HEK293T (cell line): ENCODE data around the gene ASPHD1.

ENCODE experiments used
- CTCF ChIA-PET: fragments of 350-600 bp; formaldehyde crosslinking; extraction: SDS; loops from one replicate; lab custom pipeline; 2021; ENCODE audit warnings: antibody characterized with exemption, inconsistent platforms; lab: Yijun Ruan, JAX
- POLR2A ChIA-PET: fragments of 350-600 bp; formaldehyde crosslinking; extraction: SDS; loops from one replicate; lab custom pipeline; 2020; ENCODE audit warnings: antibody characterized with exemption, inconsistent platforms; lab: Yijun Ruan, JAX
- DNase-seq: peaks from one replicate; pipeline ENCODE4 v3.0.0; 2012; ENCODE audit warnings: mixed read lengths; ENCODE audit errors: extremely low spot score
- ARNT ChIP-seq: fragments of 450-650 bp; IDR thresholded peaks from 2 replicates; pipeline ENCODE4 v1.6.1; 2017; ENCODE audit warnings: mild to moderate bottlenecking
- BHLHE40 ChIP-seq: fragments of 450-650 bp; IDR thresholded peaks from 2 replicates; pipeline ENCODE4 v1.6.1; 2016; ENCODE audit warnings: mild to moderate bottlenecking, moderate library complexity, borderline replicate concordance
- CTBP1 ChIP-seq: fragments of 450-650 bp; IDR thresholded peaks from 2 replicates; pipeline ENCODE4 v1.6.1; 2016; ENCODE audit warnings: borderline replicate concordance
- ELF4 ChIP-seq: fragments of 450-650 bp; IDR thresholded peaks from 2 replicates; pipeline ENCODE4 v1.6.1; 2017; ENCODE audit warnings: antibody characterized with exemption
- FOXA1 ChIP-seq: fragments of 450-650 bp; IDR thresholded peaks from 2 replicates; pipeline ENCODE4 v1.6.1; 2016; ENCODE audit warnings: mild to moderate bottlenecking
- FOXK2 ChIP-seq: fragments of 450-650 bp; IDR thresholded peaks from 2 replicates; pipeline ENCODE4 v1.6.1; 2016; ENCODE audit warnings: mild to moderate bottlenecking
- FOXM1 ChIP-seq: fragments of 450-650 bp; IDR thresholded peaks from 2 replicates; pipeline ENCODE4 v1.6.1; 2017; ENCODE audit warnings: mild to moderate bottlenecking, borderline replicate concordance
- HDGF ChIP-seq: fragments of 450-650 bp; IDR thresholded peaks from 2 replicates; pipeline ENCODE4 v1.6.1; 2017; ENCODE audit warnings: antibody characterized with exemption, borderline replicate concordance
- L3MBTL2 ChIP-seq: fragments of 450-650 bp; conservative IDR thresholded peaks from 2 replicates; pipeline ENCODE4 v1.6.1; 2016; ENCODE audit warnings: mild to moderate bottlenecking
- LEF1 ChIP-seq: fragments of 450-650 bp; IDR thresholded peaks from 2 replicates; pipeline ENCODE4 v1.6.1; 2017; ENCODE audit warnings: mild to moderate bottlenecking, borderline replicate concordance
- NFRKB ChIP-seq: fragments of 450-650 bp; IDR thresholded peaks from 2 replicates; pipeline ENCODE4 v1.6.1; 2016; ENCODE audit warnings: mild to moderate bottlenecking, moderate library complexity
- SP1 ChIP-seq: fragments of 450-650 bp; IDR thresholded peaks from 2 replicates; pipeline ENCODE4 v1.6.1; 2017
- SUZ12 ChIP-seq: fragments of 450-650 bp; IDR thresholded peaks from 2 replicates; pipeline ENCODE4 v1.6.1; 2016; ENCODE audit warnings: mild to moderate bottlenecking
- TARDBP ChIP-seq: fragments of 450-650 bp; IDR thresholded peaks from 2 replicates; pipeline ENCODE4 v1.6.1; 2016
- ZNF384 ChIP-seq: fragments of 450-650 bp; IDR thresholded peaks from 2 replicates; pipeline ENCODE4 v1.6.1; 2016
- TF ChIP-seq, protein P1 (sequence below): fragments of 450-650 bp; IDR thresholded peaks from 2 replicates; pipeline ENCODE4 v1.6.1; 2016

Gene ASPHD1

DNA sequence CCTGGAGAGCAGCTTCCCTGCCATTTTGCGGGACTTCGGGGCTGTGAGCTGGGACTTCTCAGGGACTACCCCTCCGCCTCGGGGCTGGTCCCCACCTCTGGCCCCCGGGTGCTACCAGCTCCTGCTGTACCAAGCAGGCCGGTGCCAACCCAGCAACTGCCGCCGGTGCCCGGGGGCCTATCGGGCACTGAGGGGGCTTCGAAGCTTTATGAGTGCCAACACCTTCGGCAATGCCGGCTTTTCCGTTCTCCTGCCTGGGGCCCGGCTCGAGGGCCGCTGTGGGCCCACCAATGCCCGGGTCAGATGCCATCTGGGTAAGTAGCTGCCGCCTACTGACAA is 1.3 kb downstream of the ASPHD1 start:
- DNase-seq = no peak
- POLR2A ChIA-PET = interaction anchor here (0.9 to 4.9 kb wide), 6 partner anchors 13 to 88 kb away, joined by 3 to 41 read pairs (median 8); partner anchors contain the start of genes KCTD13 and TAOK2
- TF ChIP-seq ELF4 (no peak), FOXM1 (no peak), L3MBTL2 (no peak), HDGF (no peak), SUZ12 (no peak), CTBP1 (no peak), LEF1 (no peak), TARDBP (no peak), ZNF384 (no peak), FOXA1 (no peak), ARNT (no peak)
- CTCF ChIA-PET = interaction anchor here (1.5 kb wide), 1 partner anchor 53 kb away, joined by 3 read pairs; no protein-coding TSS in a partner anchor

DNA sequence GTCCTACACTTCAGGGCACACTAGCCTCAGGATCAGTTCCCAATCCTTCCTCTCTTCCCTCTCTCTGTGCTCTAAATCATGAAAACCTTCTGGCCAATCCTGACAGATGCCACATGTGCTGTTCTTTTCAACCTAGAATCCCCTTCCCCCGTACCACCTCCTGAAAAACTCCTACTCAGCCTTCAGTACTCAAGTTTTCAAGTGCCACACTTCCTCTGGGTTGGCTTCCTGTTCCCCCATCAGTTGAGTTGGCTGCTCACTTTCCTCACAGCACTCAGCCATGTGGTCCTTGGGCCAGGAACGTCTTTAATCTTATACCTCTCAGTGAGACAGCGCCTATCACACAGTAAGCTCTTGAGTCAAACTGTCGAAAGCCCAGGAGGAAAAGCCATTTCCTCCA is 3.3 kb downstream of the ASPHD1 start:
- DNase-seq = no peak
- ChIA-PET CTCF (interaction anchor here (0.5 kb wide), 1 partner anchor 54 kb away, joined by 4 read pairs; no protein-coding TSS in a partner anchor), POLR2A (interaction anchor here (1.1 kb wide), 1 partner anchor 22 kb away, joined by 3 read pairs; the partner anchor contains the start of gene KCTD13)
- no peak for TF ChIP-seq ELF4
- TF ChIP-seq HDGF = no peak
- TF ChIP-seq CTBP1 = no peak
- TF ChIP-seq NFRKB = no peak
- no peak for TF ChIP-seq LEF1
- TF ChIP-seq L3MBTL2 = no peak
- TF ChIP-seq SUZ12 = no peak
- TF ChIP-seq BHLHE40 = no peak
- TF ChIP-seq, protein P1, sequence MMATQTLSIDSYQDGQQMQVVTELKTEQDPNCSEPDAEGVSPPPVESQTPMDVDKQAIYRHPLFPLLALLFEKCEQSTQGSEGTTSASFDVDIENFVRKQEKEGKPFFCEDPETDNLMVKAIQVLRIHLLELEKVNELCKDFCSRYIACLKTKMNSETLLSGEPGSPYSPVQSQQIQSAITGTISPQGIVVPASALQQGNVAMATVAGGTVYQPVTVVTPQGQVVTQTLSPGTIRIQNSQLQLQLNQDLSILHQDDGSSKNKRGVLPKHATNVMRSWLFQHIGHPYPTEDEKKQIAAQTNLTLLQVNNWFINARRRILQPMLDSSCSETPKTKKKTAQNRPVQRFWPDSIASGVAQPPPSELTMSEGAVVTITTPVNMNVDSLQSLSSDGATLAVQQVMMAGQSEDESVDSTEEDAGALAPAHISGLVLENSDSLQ = no peak
- no peak for TF ChIP-seq FOXA1
- TF ChIP-seq ZNF384 = no peak

DNA sequence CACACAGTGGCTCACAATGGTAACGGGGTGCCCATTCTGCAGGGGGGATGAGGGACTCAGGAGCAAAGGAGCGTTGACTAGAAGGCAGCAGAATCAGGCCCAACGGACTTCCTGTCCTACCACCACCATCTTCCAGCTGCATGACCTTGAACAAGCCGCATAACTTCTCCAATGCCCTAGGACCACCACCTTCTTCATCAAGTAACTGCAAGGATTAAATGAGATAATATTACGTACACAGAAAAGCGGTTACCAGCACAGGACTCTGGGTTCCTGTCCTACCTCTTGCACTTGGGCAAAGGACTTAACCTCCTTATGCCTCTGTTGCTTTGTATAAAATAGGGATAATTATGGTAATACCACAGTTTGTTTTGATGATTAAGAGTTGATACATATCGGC is 4.7 kb downstream of the ASPHD1 start:
- no peak for DNase-seq
- CTCF ChIA-PET = no interaction called here
- POLR2A ChIA-PET = no interaction called here

DNA sequence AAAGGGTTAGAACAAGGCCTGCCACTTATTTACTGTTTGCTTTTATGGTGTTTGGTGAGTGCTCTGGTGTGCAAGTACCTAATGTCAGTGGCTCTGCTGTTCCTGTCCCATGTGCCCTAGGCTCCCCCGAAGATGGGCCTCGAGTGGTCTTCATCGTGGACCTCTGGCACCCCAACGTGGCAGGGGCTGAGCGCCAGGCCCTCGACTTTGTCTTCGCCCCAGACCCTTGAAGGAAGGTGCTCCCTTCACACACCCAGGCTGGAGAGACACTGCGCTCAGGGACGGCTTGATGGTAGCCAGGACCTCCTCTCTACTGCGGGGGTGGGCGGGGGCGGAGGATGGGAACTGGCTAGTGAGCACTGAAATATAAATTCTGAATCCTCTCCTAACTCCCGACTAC is 5.4 kb downstream of the ASPHD1 start:
- POLR2A ChIA-PET = no interaction called here
- CTCF ChIA-PET = no interaction called here
- no peak for TF ChIP-seq L3MBTL2
- no peak for TF ChIP-seq ZNF384
- no peak for TF ChIP-seq LEF1
- TF ChIP-seq TARDBP = no peak
- no peak for TF ChIP-seq FOXK2
- TF ChIP-seq, protein P1 = no peak
- TF ChIP-seq ARNT = no peak
- no peak for TF ChIP-seq FOXA1
- no peak for TF ChIP-seq SP1
- no peak for DNase-seq

More for the DNA sequence above, 4.7 kb downstream of the ASPHD1 start:
- TF ChIP-seq ZNF384 = no peak
- TF ChIP-seq ARNT = no peak
- no peak for TF ChIP-seq BHLHE40
- no peak for TF ChIP-seq L3MBTL2
- no peak for TF ChIP-seq ELF4
- no peak for TF ChIP-seq SP1
- no peak for TF ChIP-seq SUZ12
- no peak for TF ChIP-seq NFRKB
- no peak for TF ChIP-seq FOXA1
- no peak for TF ChIP-seq HDGF
- TF ChIP-seq FOXK2 = no peak
- TF ChIP-seq TARDBP = no peak
- TF ChIP-seq, protein P1 = no peak
- TF ChIP-seq FOXM1 = no peak
- TF ChIP-seq LEF1 = no peak
- TF ChIP-seq CTBP1 = no peak

DNA sequence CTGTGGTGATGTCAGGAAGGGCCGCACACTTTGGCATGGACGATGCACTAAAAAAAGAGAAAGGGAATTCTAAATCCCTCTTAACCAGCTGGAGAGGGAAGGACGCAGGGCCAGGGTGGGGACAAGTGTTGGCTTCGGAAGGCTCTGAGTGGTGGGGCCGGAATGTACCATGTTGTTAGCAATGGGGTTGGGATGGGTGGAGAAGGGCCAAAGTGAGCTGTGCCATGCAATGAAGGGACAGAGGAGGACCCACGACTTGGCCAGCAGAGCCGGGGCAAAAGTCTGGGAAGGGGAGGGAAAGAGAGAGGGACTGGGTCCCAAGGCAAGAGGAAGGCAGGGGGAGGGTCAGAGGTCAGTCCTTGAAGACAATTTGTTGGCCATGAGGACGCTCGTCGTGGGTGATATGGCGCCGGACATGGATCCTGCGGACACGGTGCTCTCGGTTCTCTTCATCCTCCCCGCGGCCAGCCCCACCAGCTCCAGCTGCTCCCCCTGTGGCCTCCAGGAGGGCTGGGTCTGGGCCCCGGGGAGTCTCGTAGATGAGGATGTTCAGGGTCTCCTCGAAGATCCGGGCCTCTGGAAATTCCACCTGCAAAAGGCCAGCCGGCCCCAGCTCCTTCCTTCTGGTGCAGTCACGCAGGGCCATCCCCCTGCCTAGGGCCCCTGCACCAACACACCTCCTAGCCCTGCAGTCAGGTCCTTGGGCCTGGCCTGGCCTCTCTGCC is 6.4 kb downstream of the ASPHD1 start:
- no peak for TF ChIP-seq FOXK2
- TF ChIP-seq ELF4 = no peak
- no peak for TF ChIP-seq NFRKB
- TF ChIP-seq BHLHE40 = no peak
- TF ChIP-seq LEF1 = no peak
- TF ChIP-seq SUZ12 = no peak
- TF ChIP-seq FOXA1 = no peak
- TF ChIP-seq ZNF384 = no peak
- TF ChIP-seq ARNT = no peak
- TF ChIP-seq, protein P1 = no peak
- no peak for TF ChIP-seq L3MBTL2
- TF ChIP-seq HDGF = no peak
- no peak for TF ChIP-seq CTBP1
- TF ChIP-seq FOXM1 = no peak
- TF ChIP-seq SP1 = no peak
- TF ChIP-seq TARDBP = no peak
- DNase-seq = no peak
- POLR2A ChIA-PET = interaction anchor here (0.8 to 1.4 kb wide), 4 partner anchors 19 to 90 kb away, joined by 3 to 5 read pairs (median 4); partner anchors contain the start of genes CDIPT, KCTD13 and PAGR1
- CTCF ChIA-PET = interaction anchor here (0.6 to 1.0 kb wide), 2 partner anchors 58 to 107 kb away, joined by 4 to 5 read pairs; no protein-coding TSS in a partner anchor
